OCI-LY1 (cell line): ENCODE measurements around the gene IL1RAPL2.

ENCODE experiments used
- H2AFZ ChIP-seq: fragments of 200-600 bp; sonication (generic), shearing (Covaris generic); 2 replicates; pipeline ENCODE4 v1.6.0; 2014; ENCODE audit warnings: antibody characterized with exemption, mild to moderate bottlenecking, low read length
- H3F3A ChIP-seq: fragments of 200-600 bp; sonication (generic), shearing (Covaris generic); 2 replicates; pipeline ENCODE4 v1.6.0; 2014; ENCODE audit warnings: mild to moderate bottlenecking, antibody characterized with exemption, low read length, moderate library complexity; ENCODE audit not compliant: insufficient read depth
- H3K27ac ChIP-seq: fragments of 200-600 bp; sonication (generic); 2 replicates; pipeline ENCODE4 v1.5.1; 2014; ENCODE audit warnings: low read length, mixed run types, mild to moderate bottlenecking, low read depth; ENCODE audit not compliant: poor library complexity, severe bottlenecking
- H3K27me3 ChIP-seq: fragments of 200-600 bp; sonication (generic); 2 replicates; pipeline ENCODE4 v1.6.0; 2014; ENCODE audit warnings: antibody characterized with exemption, mild to moderate bottlenecking, low read length, moderate library complexity; ENCODE audit not compliant: insufficient read depth
- H3K36me3 ChIP-seq: fragments of 200-600 bp; sonication (generic); 2 replicates; pipeline ENCODE4 v1.6.1; 2014; ENCODE audit warnings: mild to moderate bottlenecking, antibody characterized with exemption, low read length, moderate library complexity, mixed read lengths; ENCODE audit not compliant: insufficient read depth
- H3K4me1 ChIP-seq: fragments of 200-600 bp; sonication (generic); 2 replicates; pipeline ENCODE4 v1.5.1; 2014; ENCODE audit warnings: mild to moderate bottlenecking, low read length, moderate library complexity; ENCODE audit not compliant: insufficient read depth, severe bottlenecking
- H3K4me2 ChIP-seq: fragments of 200-600 bp; sonication (generic), shearing (Covaris generic); 2 replicates; pipeline ENCODE4 v1.6.1; 2014; ENCODE audit warnings: low read length
- H3K4me3 ChIP-seq: fragments of 200-600 bp; sonication (generic); 2 replicates; pipeline ENCODE4 v1.5.1; 2014; ENCODE audit warnings: low read length, low read depth, mild to moderate bottlenecking, mixed read lengths; ENCODE audit not compliant: poor library complexity, severe bottlenecking
- H3K79me2 ChIP-seq: fragments of 200-600 bp; shearing (Covaris generic); 2 replicates; pipeline ENCODE4 v1.6.1; 2016; ENCODE audit warnings: mixed run types, low read length, mixed read lengths; ENCODE audit not compliant: insufficient read depth
- H3K9ac ChIP-seq: fragments of 200-600 bp; sonication (generic), shearing (Covaris generic); 2 replicates; pipeline ENCODE4 v1.6.1; 2014; ENCODE audit warnings: mild to moderate bottlenecking, low read length, mixed read lengths
- H3K9me2 ChIP-seq: fragments of 200-600 bp; sonication (generic), shearing (Covaris generic); 2 replicates; pipeline ENCODE4 v1.6.1; 2014; ENCODE audit warnings: low read depth, mild to moderate bottlenecking, low read length, mixed read lengths
- H3K9me3 ChIP-seq: fragments of 200-600 bp; shearing (Covaris generic); 2 replicates; pipeline ENCODE4 v1.6.1; 2014; ENCODE audit warnings: low read length, mixed read lengths
- H4K20me1 ChIP-seq: fragments of 200-600 bp; sonication (generic), shearing (Covaris generic); 2 replicates; pipeline ENCODE4 v1.6.0; 2016; ENCODE audit warnings: mild to moderate bottlenecking, low read length; ENCODE audit not compliant: insufficient read depth
- EZH2 ChIP-seq: fragments of 200-600 bp; sonication (generic), shearing (Covaris generic); IDR thresholded peaks from 2 replicates; pipeline ENCODE4 v1.8.0; 2017; ENCODE audit warnings: borderline replicate concordance, mixed run types, mild to moderate bottlenecking, antibody characterized with exemption, low read length, moderate library complexity, mixed read lengths
- TF ChIP-seq, protein P1 (sequence below): fragments of 200-600 bp; sonication (generic), shearing (Covaris generic); IDR thresholded peaks from 2 replicates; pipeline ENCODE4 v1.5.1; 2017; ENCODE audit warnings: mild to moderate bottlenecking, antibody characterized with exemption, low read length, moderate library complexity, mixed read lengths

The IL1RAPL2 gene

DNA sequence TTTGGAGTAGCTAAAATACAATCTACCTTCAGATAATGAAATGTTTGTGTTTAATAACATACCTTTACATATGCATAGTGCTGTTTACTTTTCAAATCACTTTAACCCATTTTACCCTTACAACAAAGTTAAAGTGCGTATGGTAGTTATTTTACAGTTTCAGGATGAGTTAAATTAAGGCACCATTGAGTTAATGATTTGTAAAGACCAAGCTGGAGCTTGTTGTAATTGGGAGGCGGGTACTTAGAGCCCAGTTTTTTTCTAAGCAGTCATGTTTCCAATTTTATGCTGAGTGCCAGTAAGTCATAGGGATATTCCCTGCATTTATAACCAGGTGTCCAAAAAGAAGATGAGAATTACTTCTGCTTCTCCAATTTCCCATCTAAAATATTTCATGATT lies 1172.2 kb downstream of the IL1RAPL2 start:
- no peak overlapping the region for H2AFZ ChIP-seq
- H3F3A ChIP-seq, result no peaks in the 10 kb centered on the region
- no peaks in the 10 kb centered on the region for H3K27me3 ChIP-seq
- TF ChIP-seq, protein P1, sequence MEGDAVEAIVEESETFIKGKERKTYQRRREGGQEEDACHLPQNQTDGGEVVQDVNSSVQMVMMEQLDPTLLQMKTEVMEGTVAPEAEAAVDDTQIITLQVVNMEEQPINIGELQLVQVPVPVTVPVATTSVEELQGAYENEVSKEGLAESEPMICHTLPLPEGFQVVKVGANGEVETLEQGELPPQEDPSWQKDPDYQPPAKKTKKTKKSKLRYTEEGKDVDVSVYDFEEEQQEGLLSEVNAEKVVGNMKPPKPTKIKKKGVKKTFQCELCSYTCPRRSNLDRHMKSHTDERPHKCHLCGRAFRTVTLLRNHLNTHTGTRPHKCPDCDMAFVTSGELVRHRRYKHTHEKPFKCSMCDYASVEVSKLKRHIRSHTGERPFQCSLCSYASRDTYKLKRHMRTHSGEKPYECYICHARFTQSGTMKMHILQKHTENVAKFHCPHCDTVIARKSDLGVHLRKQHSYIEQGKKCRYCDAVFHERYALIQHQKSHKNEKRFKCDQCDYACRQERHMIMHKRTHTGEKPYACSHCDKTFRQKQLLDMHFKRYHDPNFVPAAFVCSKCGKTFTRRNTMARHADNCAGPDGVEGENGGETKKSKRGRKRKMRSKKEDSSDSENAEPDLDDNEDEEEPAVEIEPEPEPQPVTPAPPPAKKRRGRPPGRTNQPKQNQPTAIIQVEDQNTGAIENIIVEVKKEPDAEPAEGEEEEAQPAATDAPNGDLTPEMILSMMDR, result no peak
- no peak overlapping the region for H3K4me3 ChIP-seq
- H3K79me2 ChIP-seq, result no peaks in the 10 kb centered on the region
- H3K9me3 ChIP-seq, result no peaks in the 10 kb centered on the region
- H4K20me1 ChIP-seq, result no peaks in the 10 kb centered on the region
- H3K4me2 ChIP-seq, result no peak overlapping the region
- no peak overlapping the region for H3K9ac ChIP-seq
- no peak overlapping the region for H3K27ac ChIP-seq
- H3K36me3 ChIP-seq, result no peaks in the 10 kb centered on the region
- no peaks in the 10 kb centered on the region for H3K9me2 ChIP-seq
- no peaks in the 10 kb centered on the region for H3K4me1 ChIP-seq

DNA sequence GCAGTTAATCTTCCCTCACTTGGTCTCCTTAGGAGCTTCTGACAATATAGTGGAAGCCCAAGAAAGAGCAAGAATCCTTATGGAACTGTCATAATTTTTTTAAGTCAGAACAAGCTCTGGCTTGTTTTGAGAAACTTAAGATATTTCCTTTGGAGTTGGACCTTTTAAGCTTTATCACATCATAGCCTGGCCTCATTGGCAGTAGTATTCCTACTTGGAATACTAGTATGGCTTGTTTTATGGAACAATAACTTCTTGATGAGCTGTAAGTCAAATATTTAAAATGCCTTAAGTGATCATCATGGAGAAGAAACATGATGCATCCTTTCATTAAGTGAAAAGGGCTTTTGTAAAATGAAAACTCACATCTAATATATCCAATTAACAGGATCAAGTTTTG lies 1178.3 kb downstream of the IL1RAPL2 start:
- Histone ChIP-seq H3K27me3 (no peaks in the 10 kb centered on the region), H3K4me1 (no peaks in the 10 kb centered on the region), H4K20me1 (no peaks in the 10 kb centered on the region), H3K9ac (no peak overlapping the region), H3K4me3 (no peak overlapping the region), H3K9me3 (no peaks in the 10 kb centered on the region), H3K36me3 (no peaks in the 10 kb centered on the region), H3K9me2 (no peaks in the 10 kb centered on the region), H3F3A (no peaks in the 10 kb centered on the region), H2AFZ (no peak overlapping the region), H3K27ac (no peak overlapping the region), H3K79me2 (no peaks in the 10 kb centered on the region), H3K4me2 (no peak overlapping the region)
- TF ChIP-seq EZH2, result no peak
- TF ChIP-seq, protein P1, result no peak

DNA sequence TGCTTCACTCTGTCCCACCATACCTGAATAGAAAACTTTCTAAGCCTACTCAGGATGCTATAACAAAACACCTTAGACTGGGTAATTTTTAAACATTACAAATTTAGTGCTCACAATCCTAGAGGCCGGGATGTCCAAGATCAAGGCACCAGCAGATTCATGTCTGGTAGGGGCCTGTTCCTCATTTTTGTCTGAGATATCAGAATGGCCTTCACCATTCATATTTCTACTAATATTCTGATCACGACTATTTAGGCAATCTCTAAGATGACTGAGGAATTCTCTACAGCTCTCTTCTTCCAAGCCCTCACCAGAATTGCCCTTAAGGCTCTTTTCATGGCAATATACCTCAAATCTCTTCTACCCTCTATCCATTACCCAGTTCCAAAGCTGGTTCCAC lies 1178.9 kb downstream of the IL1RAPL2 start:
- Histone ChIP-seq H3K9me2 (no peaks in the 10 kb centered on the region), H3K4me2 (no peak overlapping the region), H2AFZ (no peak overlapping the region), H3K4me3 (no peak overlapping the region), H3K36me3 (no peaks in the 10 kb centered on the region), H3K4me1 (no peaks in the 10 kb centered on the region), H4K20me1 (no peaks in the 10 kb centered on the region), H3F3A (no peaks in the 10 kb centered on the region), H3K27me3 (no peaks in the 10 kb centered on the region), H3K9me3 (no peaks in the 10 kb centered on the region), H3K79me2 (no peaks in the 10 kb centered on the region), H3K9ac (no peak overlapping the region), H3K27ac (no peak overlapping the region)
- TF ChIP-seq, protein P1, result no peak
- no peak for TF ChIP-seq EZH2
